ENCODE measurements around the gene PEX7. TPM values are rescaled to one million over a fixed set of nuclear protein-coding genes. Genes with fewer than 3 reads are reported as not detected.
"Not testable (repeated sequence)": the region's sequence is repeated elsewhere in the genome, so short reads cannot be mapped to it uniquely, and the experiment has no call there.

Gene PEX7
- total RNA-seq, 1 donor from 2014 or later, result 5.0 TPM

DNA sequence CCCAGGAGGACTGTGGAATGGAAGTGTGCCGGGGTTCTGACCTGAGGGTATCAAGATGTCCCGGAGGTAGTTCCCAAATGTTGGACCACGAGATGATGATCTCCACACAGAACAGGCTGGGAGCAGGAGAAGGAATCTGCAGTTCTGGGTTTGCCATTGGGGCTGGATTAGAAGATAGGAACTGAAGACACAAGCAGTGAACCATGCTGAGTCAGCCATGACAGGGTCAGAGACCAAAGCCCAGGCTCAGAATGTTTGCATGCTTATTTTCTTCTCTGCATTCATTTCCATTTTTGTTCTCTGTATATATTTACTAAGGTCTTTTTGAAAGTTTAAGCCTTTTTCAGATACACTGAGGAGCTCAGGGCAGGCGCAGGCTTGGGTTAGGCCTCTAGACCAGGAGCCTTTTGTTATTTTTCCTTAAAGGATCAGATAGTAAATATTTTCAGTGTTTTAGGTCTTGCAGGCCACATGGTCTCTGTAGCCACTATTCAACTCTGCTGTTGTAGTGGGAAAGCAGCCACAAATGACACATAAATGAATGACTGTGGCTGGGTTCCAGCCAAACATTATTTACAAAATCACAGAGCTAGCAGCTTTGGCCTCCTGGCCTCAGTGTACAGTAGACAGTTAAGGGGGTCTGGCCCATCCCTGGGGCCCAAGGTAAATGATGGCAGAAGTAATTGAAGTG is 128.2 kb downstream of the PEX7 start:
- peak in 1 of 2 donors; percentile 29 for DNase-seq (ENCODE audit: low read depth in 2 of 2)

DNA sequence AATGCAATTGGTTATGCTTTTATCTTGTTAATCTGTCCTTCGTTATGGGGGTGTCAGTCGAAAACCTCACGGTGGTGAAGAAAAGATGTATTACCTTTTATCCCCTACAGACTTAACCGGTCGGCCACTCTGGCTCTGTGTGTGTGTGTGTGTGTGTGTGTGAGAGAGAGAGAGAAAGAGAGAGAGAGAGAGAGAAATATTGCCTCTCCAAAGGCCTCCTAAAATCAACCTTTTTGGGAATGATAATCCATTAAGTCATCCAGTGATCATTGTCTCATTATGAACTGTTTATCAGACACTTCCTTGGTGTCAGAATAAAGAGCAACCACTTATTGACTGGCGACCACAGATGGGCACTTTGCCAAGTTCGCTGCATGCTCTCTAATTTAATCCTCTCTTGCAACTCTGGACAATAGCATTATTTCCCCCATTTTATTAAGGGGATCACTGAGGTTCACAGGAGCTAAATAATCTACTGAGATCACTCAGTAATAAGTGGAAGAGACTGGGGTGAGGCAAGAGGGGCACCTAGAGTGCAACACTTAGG is 130.4 kb downstream of the PEX7 start:
- DNase-seq (ENCODE audit: low read depth in 2 of 2), result no peak

DNA sequence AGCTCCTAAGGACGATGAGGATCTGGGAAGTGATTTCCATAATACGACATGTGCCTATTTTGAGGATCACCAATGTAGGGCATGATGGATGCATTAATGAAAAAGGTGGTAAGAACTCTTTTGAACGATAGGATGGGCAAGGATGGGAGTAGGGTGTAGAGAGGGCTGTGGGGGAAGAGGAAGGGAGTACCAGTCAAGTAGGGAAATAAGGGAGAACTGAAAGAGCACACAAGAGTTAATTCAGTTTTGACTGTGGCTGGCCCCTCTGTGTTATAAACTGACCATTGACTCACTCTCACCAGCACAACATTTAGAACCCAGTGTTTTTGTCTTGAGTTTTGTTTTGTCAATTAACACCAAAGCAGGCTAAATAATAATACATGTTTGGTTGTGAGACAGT is 132.7 kb downstream of the PEX7 start:
- no peak for DNase-seq (ENCODE audit: low read depth in 2 of 2)

DNA sequence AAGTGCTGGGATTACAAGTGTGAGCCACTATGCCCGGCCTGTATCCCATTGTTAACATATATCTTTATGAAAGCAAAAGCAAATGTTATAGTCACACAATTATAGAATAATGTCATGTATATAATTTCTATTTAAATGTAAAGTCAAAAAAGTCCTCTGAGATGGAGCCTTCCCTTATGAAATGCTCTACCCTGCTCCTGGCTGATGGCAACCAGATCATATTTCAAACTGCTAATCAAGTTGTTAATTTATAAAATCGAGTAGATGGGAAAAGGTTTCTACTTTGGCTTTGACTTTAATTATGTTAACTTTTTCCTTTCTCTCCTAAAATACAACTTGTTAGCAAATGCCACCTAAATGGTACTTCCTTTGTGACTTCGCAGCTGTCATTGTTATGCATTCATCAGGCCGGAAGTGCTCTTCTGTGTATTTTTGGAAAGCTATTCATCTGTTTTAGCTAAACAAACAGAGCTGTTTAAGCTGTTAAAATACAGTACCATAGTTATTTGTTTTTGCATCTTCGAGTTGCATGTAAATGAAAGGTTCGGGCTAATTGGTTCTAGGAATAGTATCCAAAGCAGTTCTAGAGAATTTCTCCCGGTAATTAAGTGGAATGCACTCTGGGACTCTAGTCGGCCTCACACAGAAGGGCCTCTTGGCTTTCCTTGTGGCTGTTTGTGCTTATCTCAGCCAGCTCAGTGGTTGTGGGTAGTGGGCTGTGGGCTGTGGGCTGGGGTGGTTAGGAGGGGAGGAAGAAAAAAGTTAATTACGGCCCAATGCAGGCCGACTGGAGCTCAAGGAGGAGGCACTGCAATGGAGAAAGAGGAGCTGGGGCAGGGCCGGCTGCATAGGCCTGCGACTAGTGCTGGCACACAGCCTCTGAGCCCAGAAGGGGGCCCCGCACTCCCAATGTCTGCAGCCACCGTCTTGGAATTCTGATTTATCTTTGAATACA is 134.5 kb downstream of the PEX7 start:
- peak; percentile 3 to 50 for DNase-seq (ENCODE audit: low read depth in 2 of 2)

DNA sequence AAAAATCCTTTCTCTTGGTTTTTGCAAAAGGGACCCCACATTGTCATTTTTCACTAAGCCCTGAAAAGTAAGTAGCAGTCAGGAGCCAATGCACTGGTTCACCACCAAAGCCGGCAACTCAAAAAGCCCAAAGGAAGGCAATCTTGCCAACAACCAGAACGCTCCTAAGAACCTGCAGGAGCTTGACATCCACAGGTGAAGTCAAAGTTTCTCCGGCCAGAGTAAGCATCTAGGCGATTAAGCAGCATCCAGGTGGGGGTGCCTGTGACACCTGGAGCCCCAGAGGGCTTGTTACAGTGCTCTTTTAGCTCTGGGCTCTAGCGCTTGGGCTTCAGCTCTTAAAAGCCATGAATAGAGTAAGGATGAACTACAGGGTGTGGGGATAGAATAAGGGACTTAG is 135.8 kb downstream of the PEX7 start:
- no peak for DNase-seq (ENCODE audit: low read depth in 2 of 2)

GRCh38 chr6:136959471-136959891 is 137.1 kb downstream of the PEX7 start:
- DNase-seq (ENCODE audit: low read depth in 2 of 2), result no peak

GRCh38 chr6:136959935-136960334 is 137.5 kb downstream of the PEX7 start:
- not testable (repeated sequence) for DNase-seq (ENCODE audit: low read depth in 2 of 2)

- no peak for DNase-seq (ENCODE audit: low read depth in 2 of 2)
Measured at GRCh38 chr6:136960781-136961180, 138.4 kb downstream of the PEX7 start.

- no peak for DNase-seq (ENCODE audit: low read depth in 2 of 2)
Measured at GRCh38 chr6:136961848-136962247, 139.5 kb downstream of the PEX7 start.

DNA sequence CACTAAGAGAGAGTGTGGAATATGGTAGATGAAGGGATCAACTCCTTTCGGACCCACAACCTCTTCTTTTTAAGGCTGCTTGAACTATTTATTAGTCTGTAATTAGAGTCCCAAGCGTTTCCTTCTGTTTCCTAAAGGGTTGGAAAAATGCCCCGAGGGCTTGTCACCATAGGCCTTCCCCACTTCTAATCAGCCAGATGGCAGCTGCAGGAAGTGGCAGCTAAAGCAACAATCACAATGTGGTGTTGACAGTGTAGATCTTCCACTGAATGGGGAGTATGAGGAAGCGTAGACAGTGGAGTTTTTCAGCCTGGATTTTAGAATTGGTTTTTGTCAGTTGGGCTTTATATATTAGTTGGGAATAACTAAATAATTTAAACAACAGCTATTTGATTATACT is 140.3 kb downstream of the PEX7 start:
- DNase-seq (ENCODE audit: low read depth in 2 of 2), result peak; percentile 15 to 75

DNA sequence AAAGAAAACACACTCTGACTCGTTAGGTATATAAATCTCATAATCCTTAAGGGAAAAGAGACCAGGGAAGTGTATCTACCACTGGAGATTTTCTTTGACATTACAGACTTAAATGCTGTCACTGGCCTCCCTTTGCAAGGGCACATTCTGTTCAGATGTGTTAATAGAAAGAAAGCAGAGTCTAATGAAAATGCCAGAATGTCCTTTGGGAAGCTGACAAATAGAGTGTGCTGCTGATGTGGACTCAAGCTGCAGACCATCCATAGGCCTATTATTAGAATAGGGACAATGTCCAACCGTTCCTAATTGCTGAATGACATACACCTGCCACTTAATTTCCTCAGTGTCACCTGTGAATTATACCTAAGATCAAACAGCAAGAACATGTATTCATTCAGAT is 140.9 kb downstream of the PEX7 start:
- no peak for DNase-seq (ENCODE audit: low read depth in 2 of 2)

Other genes starting within 250 kb of the PEX7 start
- gene MAP3K5, start 30.1 kb upstream of the PEX7 start, total RNA-seq, result 2.2 and 3.3 TPM in 2 replicates
- gene SLC35D3, start 99.7 kb downstream of the PEX7 start, total RNA-seq, result not detected in 2 replicates
- gene IL20RA, start 222.4 kb downstream of the PEX7 start, total RNA-seq, result 0.40 and 0.44 TPM in 2 replicates